RPMI7951 (cell line): ENCODE results near the gene RIMBP2. TPM values are rescaled to one million over a fixed set of nuclear protein-coding genes. Genes with fewer than 3 reads are reported as not detected.
A peak's percentile ranks its signal among the peaks of the same experiment; 100 is the strongest.
"Not testable (repeated sequence)": the region's sequence is repeated elsewhere in the genome, so short reads cannot be mapped to it uniquely, and the experiment has no call there.

Source experiments
- DNase-seq: peaks from one replicate; pipeline ENCODE4 v3.0.0-alpha.2; 2012; ENCODE audit warnings: low read depth
- total RNA-seq: library from RNA; depleted of rRNA; stranded (reverse); fragments of >200 nt; shearing (Covaris generic); gene quantifications from 2 replicates; pipeline ENCODE4 v1.2.3, GENCODE V29; 2014

RIMBP2 gene
- total RNA-seq, 1 experiment from 2014 or later: not detected

- DNase-seq: no peak
Measured at GRCh38 chr12:130656411-130656810, 59.7 kb downstream of the RIMBP2 start.

- no peak for DNase-seq
Measured at GRCh38 chr12:130655881-130656280, 60.2 kb downstream of the RIMBP2 start.

- DNase-seq: no peak
Measured at GRCh38 chr12:130655010-130655409, 61.1 kb downstream of the RIMBP2 start.

- no peak for DNase-seq
Measured at GRCh38 chr12:130651188-130651959, 64.7 kb downstream of the RIMBP2 start.

- DNase-seq: no peak
Measured at GRCh38 chr12:130650131-130650530, 66.0 kb downstream of the RIMBP2 start.

GRCh38 chr12:130649101-130650045, 66.7 kb downstream of the RIMBP2 start:
- no peak for DNase-seq

- no peak for DNase-seq
Measured at GRCh38 chr12:130647814-130648213, 68.3 kb downstream of the RIMBP2 start.

- DNase-seq: no peak
Measured at GRCh38 chr12:130646716-130647370, 69.3 kb downstream of the RIMBP2 start.

- DNase-seq: not testable (repeated sequence)
Measured at GRCh38 chr12:130646191-130646590, 69.9 kb downstream of the RIMBP2 start.

- no peak for DNase-seq
Measured at GRCh38 chr12:130645751-130646150, 70.3 kb downstream of the RIMBP2 start.

GRCh38 chr12:130644566-130644965, 71.5 kb downstream of the RIMBP2 start:
- DNase-seq: no peak

- DNase-seq: no peak
Measured at GRCh38 chr12:130644146-130644545, 72.0 kb downstream of the RIMBP2 start.

GRCh38 chr12:130642856-130643255, 73.2 kb downstream of the RIMBP2 start:
- no peak for DNase-seq

- DNase-seq: no peak
Measured at GRCh38 chr12:130641533-130642184, 74.4 kb downstream of the RIMBP2 start.

- peak; percentile 1 for DNase-seq
Measured at GRCh38 chr12:130640901-130641300, 75.2 kb downstream of the RIMBP2 start.

GRCh38 chr12:130640496-130640895, 75.6 kb downstream of the RIMBP2 start:
- DNase-seq: no peak

- no peak for DNase-seq
Measured at GRCh38 chr12:130639476-130640424, 76.3 kb downstream of the RIMBP2 start.

GRCh38 chr12:130636370-130636769, 79.7 kb downstream of the RIMBP2 start:
- DNase-seq: no peak

GRCh38 chr12:130634866-130635265, 81.2 kb downstream of the RIMBP2 start:
- no peak for DNase-seq

GRCh38 chr12:130633771-130634170, 82.3 kb downstream of the RIMBP2 start:
- no peak for DNase-seq
